ENCODE data around the gene TUT4.
"Not testable (repeated sequence)": the region's sequence is repeated elsewhere in the genome, so short reads cannot be mapped to it uniquely, and the experiment has no call there.

TUT4 gene

GRCh38 chr1:52552505-52553361 is at the start of gene TUT4:
TUT4 (minus strand) TSS chr1:52553092; CDS start chr1:52526280, 26,812 bp downstream.
- peak; percentile 42 for DNase-seq (ENCODE audit: low read depth)

- peak; percentile 24 for DNase-seq (ENCODE audit: low read depth)
These were observed 49.3 kb upstream of the TUT4 start, which contains the start of gene GPX7 for GRCh38 chr1:52601991-52602855. GPX7 (plus strand) TSS chr1:52602371; CDS start chr1:52602410, 39 bp downstream.

- no peak for DNase-seq (ENCODE audit: low read depth)
These were observed 48.6 kb upstream of the TUT4 start for GRCh38 chr1:52601519-52601918.

- no peak for DNase-seq (ENCODE audit: low read depth)
These were observed 47.8 kb upstream of the TUT4 start for GRCh38 chr1:52600533-52601179.

GRCh38 chr1:52599236-52599635 is 46.3 kb upstream of the TUT4 start:
- DNase-seq (ENCODE audit: low read depth), result no peak

- DNase-seq (ENCODE audit: low read depth), result no peak
These were observed 45.8 kb upstream of the TUT4 start for GRCh38 chr1:52598729-52599128.

GRCh38 chr1:52597912-52598311 is 45.0 kb upstream of the TUT4 start:
- DNase-seq (ENCODE audit: low read depth), result no peak

- no peak for DNase-seq (ENCODE audit: low read depth)
These were observed 42.2 kb upstream of the TUT4 start for GRCh38 chr1:52595061-52595460.

GRCh38 chr1:52593495-52593894 is 40.6 kb upstream of the TUT4 start:
- no peak for DNase-seq (ENCODE audit: low read depth)

GRCh38 chr1:52592637-52593323 is 39.9 kb upstream of the TUT4 start:
- no peak for DNase-seq (ENCODE audit: low read depth)

- no peak for DNase-seq (ENCODE audit: low read depth)
These were observed 37.4 kb upstream of the TUT4 start for GRCh38 chr1:52590266-52590665.

- DNase-seq (ENCODE audit: low read depth), result no peak
These were observed 35.6 kb upstream of the TUT4 start for GRCh38 chr1:52588535-52588934.

GRCh38 chr1:52588027-52588426 is 35.1 kb upstream of the TUT4 start:
- DNase-seq (ENCODE audit: low read depth), result no peak

GRCh38 chr1:52585474-52585873 is 32.6 kb upstream of the TUT4 start:
- no peak for DNase-seq (ENCODE audit: low read depth)

GRCh38 chr1:52582116-52582696 is 29.3 kb upstream of the TUT4 start:
- DNase-seq (ENCODE audit: low read depth), result no peak

GRCh38 chr1:52580283-52580682 is 27.4 kb upstream of the TUT4 start:
- no peak for DNase-seq (ENCODE audit: low read depth)

GRCh38 chr1:52579415-52579814 is 26.5 kb upstream of the TUT4 start:
- DNase-seq (ENCODE audit: low read depth), result no peak

GRCh38 chr1:52578066-52578465 is 25.2 kb upstream of the TUT4 start:
- DNase-seq (ENCODE audit: low read depth), result not testable (repeated sequence)

- no peak for DNase-seq (ENCODE audit: low read depth)
These were observed 23.2 kb upstream of the TUT4 start for GRCh38 chr1:52576074-52576473.

- peak; percentile 88 for DNase-seq (ENCODE audit: low read depth)
These were observed 21.7 kb upstream of the TUT4 start for GRCh38 chr1:52574594-52574993.

- no peak for DNase-seq (ENCODE audit: low read depth)
These were observed 19.5 kb upstream of the TUT4 start for GRCh38 chr1:52572387-52572786.

Measured in GM04504 (cell line).